ENCODE measurements around the gene TBC1D5.

The TBC1D5 gene

DNA sequence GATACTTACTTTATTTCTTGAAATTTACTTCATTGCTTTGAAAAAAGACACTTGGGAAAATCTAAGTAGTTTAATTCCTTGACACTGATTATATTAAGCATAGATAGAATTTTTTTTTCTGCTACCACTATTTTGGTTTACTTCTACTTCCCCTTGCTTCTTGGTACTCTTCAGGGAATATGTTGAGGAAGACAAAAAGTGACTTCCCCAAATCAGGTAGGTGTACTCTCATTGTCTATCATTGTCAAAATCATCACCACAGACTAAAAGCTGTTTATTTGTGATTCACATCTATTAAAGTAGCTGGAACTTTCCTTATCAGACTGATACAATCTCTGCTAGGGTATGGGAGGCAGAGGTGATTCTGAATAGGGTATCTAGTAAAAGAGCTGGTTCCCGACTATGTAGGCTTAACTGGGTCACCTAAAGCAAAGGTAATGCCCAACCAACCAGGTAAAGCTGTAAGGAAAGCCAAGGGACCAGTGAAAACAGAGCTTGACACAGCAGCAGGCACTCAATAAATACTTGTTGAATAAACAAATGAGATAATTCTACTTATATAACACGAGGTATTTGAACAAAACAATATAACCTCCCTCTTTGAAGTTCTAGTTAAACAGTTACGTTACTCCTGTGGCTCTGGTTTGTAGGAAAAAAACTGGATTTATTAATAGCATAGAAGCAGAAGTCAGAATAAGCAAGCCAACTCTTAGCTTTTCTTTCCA lies 510.7 kb downstream of the TBC1D5 start:
- DNase-seq (ENCODE audit: low read depth in 3 of 3): no peak

- no peak for DNase-seq (ENCODE audit: low read depth in 3 of 3)
Observed at GRCh38 chr3:17227472-17227871, 515.0 kb downstream of the TBC1D5 start.

GRCh38 chr3:17221529-17221928 lies 520.9 kb downstream of the TBC1D5 start:
- DNase-seq (ENCODE audit: low read depth in 3 of 3): no peak

DNA sequence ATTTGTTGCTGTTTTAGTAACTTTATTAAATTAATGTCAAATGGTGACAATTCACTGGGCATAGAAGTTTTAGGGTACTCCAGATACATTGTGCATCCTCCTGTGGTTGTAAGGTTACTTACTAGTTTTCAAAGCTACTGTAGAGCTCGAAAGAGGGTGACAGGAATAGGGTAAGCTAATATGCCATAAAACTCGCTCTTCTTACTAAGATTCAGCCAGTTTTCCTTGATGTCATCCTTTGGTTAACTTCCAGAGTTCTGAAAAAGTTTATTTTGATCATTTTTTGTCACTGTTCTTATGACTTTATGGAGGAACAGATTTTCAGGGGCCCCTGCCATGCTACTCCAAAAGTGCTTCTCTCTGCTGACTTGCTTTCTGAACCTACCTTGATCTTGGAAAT lies 522.8 kb downstream of the TBC1D5 start:
- no peak for DNase-seq (ENCODE audit: low read depth in 3 of 3)

GRCh38 chr3:17218587-17218986 lies 523.8 kb downstream of the TBC1D5 start:
- no peak for DNase-seq (ENCODE audit: low read depth in 3 of 3)

- no peak for DNase-seq (ENCODE audit: low read depth in 3 of 3)
Observed at GRCh38 chr3:17217588-17217987, 524.8 kb downstream of the TBC1D5 start.

DNA sequence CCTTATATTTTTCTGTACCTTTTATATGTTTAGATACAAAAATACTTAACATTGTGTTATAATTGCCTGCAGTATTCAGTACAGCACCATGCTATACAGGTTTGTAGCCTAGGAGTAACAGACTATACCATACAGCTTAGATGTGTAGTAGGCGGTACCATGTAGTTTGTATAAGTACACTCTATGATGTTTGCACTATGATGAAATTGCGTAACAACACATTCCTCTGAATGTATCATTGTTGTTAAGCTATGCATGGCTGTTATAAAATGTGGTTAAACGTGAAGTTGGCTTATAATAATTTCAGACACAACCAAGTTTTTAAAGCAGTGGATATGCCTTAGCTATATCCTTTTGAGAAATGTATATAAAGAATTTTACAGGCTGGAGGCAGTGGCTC lies 529.3 kb downstream of the TBC1D5 start:
- no peak for DNase-seq (ENCODE audit: low read depth in 3 of 3)

- no peak for DNase-seq (ENCODE audit: low read depth in 3 of 3)
Observed at GRCh38 chr3:17207979-17208378, 534.5 kb downstream of the TBC1D5 start.

- DNase-seq (ENCODE audit: low read depth in 3 of 3): no peak
Observed at GRCh38 chr3:17207019-17207418, 535.4 kb downstream of the TBC1D5 start.

- no peak for DNase-seq (ENCODE audit: low read depth in 3 of 3)
Observed at GRCh38 chr3:17204049-17204650, 538.3 kb downstream of the TBC1D5 start.

DNA sequence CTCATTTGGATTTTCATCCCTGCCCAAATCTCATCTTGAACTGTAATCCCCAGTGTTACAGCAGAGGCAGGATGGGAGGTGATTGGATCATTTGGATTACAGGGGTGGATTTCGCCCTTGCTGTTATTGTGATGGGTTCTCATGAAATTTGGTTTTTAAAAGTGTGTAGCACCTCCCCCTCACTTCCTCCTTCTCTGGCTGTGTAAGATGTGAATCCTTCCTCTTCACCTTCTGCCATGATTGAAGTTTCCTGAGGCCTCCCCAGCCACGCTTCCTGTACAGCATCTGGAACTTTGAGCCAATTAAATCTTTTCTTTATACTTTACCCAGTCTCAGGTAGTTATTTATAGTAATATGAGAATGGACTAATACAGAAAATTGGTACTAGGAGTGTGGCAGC lies 540.9 kb downstream of the TBC1D5 start:
- no peak for DNase-seq (ENCODE audit: low read depth in 3 of 3)

- DNase-seq (ENCODE audit: low read depth in 3 of 3): no peak
Observed at GRCh38 chr3:17195856-17196604, 546.4 kb downstream of the TBC1D5 start.

GRCh38 chr3:17195192-17195611 lies 547.2 kb downstream of the TBC1D5 start:
- DNase-seq (ENCODE audit: low read depth in 3 of 3): peak in 1 of 3 experiments; percentile 3

- DNase-seq (ENCODE audit: low read depth in 3 of 3): no peak
Observed at GRCh38 chr3:17194116-17194515, 548.3 kb downstream of the TBC1D5 start.

- no peak for DNase-seq (ENCODE audit: low read depth in 3 of 3)
Observed at GRCh38 chr3:17192995-17193394, 549.4 kb downstream of the TBC1D5 start.

GRCh38 chr3:17190353-17191078 lies 551.9 kb downstream of the TBC1D5 start:
- no peak for DNase-seq (ENCODE audit: low read depth in 3 of 3)

DNA sequence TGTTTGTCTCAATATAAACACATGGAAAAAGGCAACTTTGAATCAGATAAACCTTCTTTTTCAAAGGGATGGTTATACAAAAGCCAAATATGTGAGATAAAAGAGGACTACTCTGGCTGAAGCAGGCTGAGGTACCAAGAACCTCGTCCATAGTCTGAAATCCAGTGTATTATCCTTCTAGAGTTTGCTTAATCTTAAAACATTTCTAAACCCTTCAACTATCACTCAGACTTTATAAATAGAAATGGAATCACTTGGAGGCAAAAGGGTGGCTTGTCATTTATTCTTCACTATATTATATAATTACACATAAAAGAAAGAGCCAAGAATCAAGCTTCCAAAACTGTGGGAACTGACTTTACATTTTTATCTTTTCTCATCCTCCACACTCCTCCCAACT lies 554.1 kb downstream of the TBC1D5 start:
- no peak for DNase-seq (ENCODE audit: low read depth in 3 of 3)

GRCh38 chr3:17187589-17188184 lies 554.7 kb downstream of the TBC1D5 start:
- DNase-seq (ENCODE audit: low read depth in 3 of 3): no peak

- no peak for DNase-seq (ENCODE audit: low read depth in 3 of 3)
Observed at GRCh38 chr3:17183951-17184550, 558.4 kb downstream of the TBC1D5 start.

GRCh38 chr3:17182166-17182565 lies 560.3 kb downstream of the TBC1D5 start:
- no peak for DNase-seq (ENCODE audit: low read depth in 3 of 3)

DNA sequence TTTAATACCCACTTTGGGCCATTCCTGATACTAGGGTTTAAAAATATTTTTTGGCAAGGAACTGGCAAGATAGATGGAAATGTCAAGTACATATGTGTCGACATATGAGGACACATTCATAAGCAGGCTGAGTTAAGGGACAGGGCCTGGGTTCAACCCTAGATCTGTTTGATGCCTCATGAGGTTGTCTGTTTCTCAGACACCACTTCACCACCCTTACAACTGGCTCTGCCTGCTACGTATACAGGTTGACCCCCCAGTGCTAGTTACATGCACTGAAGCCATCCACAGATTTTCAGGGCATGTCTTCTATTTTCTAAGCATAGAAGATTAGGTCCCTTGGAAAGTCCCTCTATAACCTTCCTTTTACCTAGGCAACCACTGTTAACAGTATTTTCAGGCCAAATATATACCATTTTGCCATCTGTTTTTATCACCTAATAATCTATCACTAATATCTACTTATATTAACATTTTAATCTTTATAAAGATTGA lies 561.0 kb downstream of the TBC1D5 start:
- no peak for DNase-seq (ENCODE audit: low read depth in 3 of 3)
